Measurements from ENCODE around the gene LTB4R2.

LTB4R2 gene, protein sequence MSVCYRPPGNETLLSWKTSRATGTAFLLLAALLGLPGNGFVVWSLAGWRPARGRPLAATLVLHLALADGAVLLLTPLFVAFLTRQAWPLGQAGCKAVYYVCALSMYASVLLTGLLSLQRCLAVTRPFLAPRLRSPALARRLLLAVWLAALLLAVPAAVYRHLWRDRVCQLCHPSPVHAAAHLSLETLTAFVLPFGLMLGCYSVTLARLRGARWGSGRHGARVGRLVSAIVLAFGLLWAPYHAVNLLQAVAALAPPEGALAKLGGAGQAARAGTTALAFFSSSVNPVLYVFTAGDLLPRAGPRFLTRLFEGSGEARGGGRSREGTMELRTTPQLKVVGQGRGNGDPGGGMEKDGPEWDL

DNA sequence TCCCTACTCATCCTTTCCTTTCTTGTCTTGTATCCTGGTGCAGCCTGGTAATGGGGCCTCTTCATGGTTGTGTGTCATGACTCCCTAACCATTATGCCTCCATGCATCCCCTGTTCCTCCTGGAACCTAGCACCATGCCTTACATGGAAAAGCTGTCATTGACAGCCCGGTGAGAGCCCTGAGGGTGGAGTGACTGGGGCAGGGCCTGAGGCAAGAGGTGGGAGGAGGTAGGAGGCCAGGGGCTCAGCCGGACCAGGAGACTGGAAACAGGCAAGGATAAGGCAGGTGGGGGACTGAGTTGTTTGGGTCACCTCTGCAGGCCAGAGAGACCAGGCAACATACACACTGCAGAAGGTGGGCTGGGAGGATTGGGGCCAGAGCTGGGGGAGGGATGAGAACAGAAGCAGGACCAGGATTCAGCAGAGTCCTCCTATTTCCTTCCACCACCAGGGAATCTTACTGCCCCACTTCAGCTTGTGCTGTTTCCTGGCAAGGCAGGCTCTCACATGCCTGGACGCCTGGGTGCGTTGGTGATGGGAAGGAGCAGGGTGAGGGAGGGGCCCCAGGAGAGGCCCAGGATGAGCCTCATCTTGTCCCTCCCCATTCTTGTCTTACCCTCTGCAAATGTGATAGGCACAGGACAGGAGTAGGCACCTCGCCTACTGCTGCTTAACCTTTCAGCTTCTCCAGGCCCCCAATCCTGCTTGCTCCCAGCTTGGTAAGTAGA, at the start of gene LTB4R2:
Gene LTB4R2 (plus strand): TSS at position 603 of the 727 bp plus-strand sequence. CDS start 525 bp downstream, outside the sequence.
- DNase-seq (ENCODE audit: low read depth in 2 of 2) = no peak

DNA sequence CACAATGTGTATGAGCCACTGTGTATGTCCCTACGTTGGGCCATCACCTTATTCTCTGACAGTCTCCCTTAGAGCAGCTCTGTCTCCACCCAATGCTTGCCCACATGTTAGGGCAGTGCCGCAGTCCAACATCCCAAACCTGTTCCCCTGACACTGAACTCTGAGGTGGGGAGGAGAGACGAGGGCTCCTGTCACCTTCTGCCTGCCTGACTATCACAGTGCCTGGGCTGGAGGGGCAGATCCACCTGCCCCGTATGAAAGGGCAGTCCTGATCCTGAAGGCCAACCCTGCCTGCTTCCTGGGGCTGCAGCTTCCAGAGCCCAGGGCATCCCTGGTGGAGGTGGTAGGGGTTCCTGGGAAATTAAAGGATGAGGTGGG, 49.2 kb upstream of the LTB4R2 start:
- DNase-seq (ENCODE audit: low read depth in 2 of 2) = no peak

DNA sequence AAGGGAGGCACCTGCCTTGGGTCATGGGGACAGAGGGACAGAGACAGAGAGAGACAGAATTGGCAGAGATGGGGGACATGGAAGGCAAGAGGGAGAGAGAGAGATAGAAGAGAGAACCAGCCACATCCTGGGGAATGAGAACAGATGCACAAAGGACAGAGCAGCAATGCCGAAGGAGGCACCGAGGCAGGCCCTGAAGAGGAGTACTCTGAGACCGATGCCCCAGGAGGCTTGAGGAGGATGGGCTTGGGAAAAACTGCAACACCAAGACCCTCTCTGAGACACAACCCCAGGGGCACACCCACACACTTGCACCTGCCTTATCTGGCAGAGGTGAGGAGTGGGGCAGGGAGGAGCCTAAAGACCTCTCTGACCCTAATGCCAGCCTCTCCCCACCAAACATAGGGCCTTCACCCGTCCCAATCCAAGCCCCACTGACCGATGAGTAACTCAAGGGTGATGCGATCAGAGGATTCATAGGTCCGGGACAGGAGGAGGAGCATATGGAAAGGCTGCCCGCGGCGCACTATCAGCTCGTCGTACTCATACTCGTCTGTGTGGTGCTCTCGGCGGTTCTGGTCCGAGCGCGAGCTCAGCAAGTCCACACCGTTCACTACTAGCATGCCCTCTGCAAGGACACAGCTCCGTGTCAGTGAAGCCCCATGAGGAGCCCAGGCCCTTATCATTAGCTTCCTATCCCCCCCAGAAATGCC, 48.5 kb upstream of the LTB4R2 start:
- no peak for DNase-seq (ENCODE audit: low read depth in 2 of 2)

DNA sequence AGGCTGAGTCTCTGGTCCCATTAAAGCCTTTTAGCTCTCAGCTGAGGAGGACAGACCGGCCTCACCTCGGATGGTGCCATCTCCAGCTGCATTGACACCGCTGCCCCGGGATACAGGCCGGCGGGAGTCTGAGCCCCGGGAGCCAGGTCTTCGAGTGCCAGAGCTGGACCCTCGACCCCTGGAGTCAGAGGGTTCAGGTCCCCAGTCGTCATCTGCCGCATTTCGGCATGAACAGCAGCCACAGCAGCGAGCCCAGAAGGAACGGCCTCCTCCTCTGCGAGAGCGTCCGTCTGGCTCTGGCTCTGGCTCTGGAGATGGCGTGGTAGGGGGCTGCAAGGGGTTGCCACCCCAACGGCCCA, 48.0 kb upstream of the LTB4R2 start:
- DNase-seq (ENCODE audit: low read depth in 2 of 2) = no peak

DNA sequence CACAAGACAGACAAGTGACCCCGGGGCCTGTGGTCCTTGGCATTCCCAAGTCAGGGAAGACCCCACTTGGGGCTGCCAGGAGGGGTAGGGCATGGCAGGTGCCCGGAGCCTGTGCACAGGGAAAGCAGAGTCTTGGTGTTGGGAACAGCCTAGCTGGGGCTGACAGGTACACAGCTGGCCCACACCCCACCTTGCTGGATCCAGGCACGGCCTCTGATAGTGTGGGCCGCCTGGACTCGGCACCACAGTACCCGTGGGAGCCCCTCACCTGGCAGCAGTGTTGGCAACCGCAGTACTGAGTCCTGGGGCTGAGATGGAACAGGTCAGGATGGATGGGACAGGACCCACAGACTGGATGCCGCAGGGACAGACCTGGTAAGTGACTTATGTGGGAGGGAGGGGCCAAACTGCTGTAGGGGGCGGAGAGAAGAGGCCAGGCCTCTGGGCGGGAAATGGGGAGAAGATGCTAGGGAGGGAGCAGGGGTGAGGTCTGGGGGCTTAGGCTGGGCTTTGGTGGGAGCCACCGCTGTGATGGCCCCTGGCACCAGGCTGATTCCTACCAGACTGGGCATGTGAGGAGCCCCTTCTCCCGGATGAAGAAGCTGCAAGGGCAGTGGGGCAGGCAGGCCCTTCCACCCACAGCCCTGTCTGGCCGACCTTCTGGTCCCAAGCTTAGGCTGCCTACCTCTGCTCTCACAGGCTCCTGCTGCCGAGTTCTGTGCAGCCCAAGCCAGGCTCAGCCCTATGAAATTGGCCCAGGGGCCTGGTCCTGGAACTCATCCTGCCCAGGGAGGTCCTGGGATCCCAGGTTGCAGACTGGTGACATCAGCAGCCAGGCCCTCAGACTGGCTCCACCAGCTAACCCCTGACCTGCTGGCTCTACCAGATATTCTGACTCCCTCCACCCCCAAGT, 46.9 kb upstream of the LTB4R2 start, which contains the start of gene TGM1:
Gene TGM1 (minus strand): TSS at position 357 of the 913 bp plus-strand sequence. CDS start 825 bp downstream, outside the sequence.
- no peak for DNase-seq (ENCODE audit: low read depth in 2 of 2)

DNA sequence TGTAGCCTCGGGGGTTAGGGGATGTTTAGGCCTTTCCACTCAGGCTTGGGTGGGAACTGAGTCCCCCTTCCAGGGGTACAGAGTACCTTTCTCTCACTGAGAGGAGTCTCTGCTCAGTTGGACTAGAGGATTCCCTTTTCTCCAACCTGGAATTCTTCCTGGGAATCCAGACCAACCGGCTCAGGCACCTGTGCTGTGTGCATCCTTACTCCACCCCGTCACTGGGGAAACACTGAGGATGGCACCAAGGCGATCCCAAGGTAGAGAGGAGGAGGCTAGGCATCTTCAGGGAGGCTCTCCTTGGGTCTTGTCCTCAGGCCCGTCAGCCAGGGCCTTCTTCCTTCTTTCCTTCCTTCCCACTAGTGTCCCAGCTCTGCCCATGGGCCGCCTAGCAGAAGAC, 46.1 kb upstream of the LTB4R2 start:
- no peak for DNase-seq (ENCODE audit: low read depth in 2 of 2)

DNA sequence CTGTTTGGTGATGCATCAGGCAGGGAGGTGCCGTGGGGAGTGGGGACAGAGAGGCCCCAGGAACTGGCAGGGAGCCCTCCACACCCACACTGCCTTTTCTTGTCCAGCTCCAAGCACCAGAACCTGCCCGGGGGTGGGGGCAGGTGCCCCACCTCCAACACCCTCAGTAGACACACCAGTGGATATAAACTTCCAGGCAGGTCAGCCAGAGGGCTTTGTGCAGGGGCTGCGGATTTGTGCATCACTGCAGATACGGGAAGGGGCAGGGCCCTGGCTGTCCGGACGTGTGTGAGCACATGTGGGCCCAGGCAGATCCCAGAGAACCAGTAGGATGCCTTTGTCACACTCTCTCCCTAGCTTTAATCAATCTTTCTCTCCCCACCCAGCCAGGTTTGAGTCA, 45.6 kb upstream of the LTB4R2 start:
- DNase-seq (ENCODE audit: low read depth in 2 of 2) = no peak

DNA sequence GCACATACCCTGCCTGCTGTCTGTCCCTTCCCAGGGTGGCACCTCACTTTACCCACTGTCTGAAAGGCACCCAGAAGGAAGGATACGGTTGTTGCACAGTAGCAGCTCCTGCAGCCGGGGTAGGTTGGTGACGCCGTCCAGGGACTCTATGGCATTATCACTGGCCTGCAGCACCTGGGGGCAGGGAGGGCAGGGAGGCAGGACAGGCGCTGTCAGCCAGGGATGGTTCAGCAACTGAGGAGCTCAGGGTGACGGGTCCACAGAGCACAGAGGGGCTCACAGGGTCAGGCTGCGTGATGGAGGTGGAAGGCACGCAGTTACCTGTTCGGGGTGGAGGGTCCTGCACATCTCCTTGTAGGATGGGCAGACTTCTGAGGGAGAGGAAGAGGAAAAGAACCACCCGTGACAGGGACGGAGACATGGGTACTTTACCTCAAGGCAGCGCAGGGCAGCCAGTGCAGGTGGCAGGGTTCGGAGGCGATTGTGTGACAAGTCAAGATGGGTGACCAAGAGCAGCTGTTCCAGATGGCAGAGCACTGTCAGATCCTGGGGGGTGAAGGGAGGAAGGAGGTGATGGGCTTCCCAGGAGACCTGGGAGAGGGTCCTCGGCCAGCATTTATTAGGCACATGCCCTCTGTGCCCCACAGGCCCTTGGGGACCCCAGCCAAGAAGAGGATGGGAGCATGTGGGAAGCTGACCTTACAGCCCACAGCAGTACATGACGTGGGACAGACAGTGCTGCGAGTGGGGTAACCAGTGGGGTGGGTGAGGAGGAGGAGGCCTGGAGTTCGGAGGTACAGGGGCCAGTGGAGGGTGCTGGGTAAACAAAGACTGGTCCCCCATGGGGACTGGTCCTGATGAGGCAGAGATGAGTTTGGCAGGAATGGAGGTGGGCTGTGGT, 43.3 kb upstream of the LTB4R2 start:
- no peak for DNase-seq (ENCODE audit: low read depth in 2 of 2)

DNA sequence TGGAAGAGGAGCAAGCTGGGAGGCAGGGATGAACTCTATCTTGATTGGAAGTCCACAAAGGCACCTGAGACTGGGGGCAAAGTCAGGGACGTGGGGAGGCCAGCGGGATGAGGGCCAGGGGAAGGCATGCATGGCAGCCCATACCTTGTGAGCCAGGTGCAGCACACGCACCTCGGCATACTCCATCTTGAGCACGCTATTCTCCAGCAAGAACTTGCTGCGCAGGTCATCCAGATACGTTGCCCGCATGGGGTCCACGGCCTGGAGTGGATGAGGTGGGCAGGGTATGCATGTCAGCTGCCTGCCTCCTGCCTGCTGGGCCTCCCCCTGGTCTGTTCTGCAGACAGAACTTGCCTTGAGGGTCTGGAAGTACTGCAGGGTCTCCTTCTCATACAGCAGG, 42.4 kb upstream of the LTB4R2 start:
- DNase-seq (ENCODE audit: low read depth in 2 of 2) = no peak

DNA sequence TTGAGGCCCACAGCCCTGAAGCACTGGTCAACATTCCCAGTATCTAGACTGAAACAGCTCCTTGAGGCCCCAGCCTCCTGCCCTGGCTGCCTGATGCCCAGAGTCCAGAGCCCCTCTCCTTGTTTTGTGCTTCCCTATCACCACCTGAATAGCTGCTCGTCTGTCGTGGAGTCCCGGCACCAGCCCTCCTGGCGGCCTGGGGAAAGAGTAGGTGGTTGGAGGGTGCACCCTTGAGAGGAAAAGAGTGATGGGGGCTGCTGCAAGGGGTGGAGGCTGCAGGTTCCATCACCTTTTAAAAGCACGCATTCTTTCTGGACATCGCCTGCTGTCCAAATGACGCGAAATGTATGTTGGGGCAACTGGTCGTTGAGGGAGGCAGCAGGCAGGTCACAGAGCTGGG, 41.7 kb upstream of the LTB4R2 start:
- DNase-seq (ENCODE audit: low read depth in 2 of 2) = no peak

DNA sequence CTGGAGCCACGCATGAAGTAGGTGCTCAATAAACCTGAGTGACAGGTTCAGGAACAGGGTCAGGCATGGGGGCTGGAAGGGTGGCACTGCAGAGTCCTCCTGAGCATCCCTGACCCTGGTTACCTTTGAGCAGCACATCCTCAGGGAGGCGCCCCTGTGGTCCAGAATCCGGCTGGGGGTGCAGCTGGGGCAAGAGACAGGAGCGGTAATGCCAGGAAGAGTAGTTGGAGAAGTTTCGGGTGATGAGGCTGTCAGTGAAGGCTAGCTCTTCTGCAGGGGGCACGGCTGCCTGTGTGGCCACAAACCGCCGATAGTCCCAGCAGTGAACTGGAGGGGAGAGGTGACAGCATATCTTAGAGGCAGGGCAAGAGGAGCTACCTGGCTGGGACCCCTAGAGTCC, 40.6 kb upstream of the LTB4R2 start:
- DNase-seq (ENCODE audit: low read depth in 2 of 2) = no peak

DNA sequence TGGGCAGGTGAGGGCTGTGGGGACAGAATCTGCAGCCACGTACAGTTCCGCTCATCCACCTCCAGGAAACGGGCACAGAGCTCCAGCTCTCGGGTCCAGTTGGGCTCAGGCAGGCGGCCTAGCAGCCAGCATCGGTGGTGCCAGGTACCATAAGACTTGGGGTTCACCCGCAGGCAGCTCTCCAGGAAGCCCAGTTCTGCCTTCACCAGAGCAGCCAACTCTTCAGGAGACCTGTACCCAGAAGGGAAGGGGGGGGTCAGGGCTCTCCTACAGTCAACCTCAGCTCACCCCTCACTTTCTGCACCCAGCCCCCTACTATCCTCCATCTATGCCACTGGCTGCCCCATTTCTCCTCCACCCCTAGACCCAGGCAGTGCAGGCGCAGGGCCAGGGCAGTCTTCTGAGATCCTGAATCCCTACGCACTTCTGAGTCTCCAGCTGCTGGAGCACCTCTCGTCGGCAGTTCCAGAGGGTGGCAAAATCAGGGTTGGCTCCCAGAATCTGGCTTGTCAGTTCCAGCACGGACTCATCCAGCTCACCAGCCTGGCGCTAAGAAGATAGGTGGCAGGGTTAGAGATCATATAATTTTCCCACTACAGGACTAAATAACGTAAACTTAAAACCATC, 39.9 kb upstream of the LTB4R2 start:
- no peak for DNase-seq (ENCODE audit: low read depth in 2 of 2)

DNA sequence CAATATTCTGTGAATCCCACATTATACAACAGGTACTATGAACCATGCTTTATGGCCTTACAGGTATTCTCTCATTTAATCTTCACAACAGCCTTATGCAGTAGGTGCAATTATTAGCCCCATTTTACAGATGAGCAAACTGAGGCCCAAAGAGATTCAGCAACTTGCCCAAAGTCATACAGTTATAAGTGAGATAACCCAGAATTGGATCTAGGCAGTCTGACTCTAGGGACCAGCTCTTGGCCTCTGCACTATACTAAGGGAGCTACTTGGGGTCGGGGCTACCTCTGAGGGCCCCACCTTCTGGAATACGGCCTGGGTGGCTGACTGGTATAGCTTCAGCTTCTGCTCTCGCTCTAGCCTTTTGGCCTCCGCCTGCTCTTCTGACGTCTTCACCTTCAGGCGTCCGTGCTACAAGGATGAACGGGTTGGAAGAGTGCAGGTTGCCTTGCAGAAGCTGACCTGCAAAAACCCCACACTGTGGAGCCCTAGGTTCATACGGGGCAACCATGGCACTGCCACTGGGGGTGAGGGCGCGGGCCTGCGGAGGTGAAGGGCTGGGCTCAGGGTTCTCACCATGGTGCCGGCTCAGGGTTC, 39.3 kb upstream of the LTB4R2 start:
- DNase-seq (ENCODE audit: low read depth in 2 of 2) = no peak

DNA sequence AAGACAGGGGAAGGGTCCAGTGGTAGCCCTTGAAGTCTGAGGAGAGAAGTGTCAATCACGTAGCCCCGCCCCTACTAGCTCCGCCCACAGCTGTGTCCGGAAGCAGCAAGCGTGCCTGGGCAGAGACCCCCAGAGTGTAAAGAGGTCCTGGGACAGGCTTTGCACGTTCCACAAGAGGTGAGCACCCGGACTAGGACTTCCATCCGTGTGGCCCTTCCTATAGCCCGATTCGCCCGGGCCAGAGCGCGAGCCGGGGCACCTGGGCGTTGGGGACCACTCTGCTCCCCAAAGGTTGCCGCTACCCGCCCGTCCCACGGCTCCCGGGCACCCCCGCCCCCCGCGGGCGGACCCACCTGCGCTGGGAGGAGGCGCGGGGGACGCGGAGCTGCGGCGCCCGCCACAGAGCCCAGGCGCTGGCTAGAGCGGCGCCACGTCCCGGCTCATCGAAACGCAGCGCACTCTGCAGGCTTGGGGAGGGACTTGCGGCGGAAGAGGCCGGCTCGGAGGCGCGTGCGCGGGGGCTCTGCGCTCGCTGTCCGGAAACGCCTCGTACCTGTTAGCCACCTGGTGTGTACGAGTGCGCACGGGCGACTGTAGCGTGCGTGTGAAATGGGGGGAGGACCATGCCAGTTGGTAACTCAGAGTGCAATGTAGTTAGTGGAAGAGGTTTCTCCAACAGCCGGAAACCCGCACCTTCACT, 38.7 kb upstream of the LTB4R2 start, which contains the start of gene RABGGTA:
Gene RABGGTA (minus strand): TSS at position 464 of the 700 bp plus-strand sequence. CDS start 482 bp downstream, outside the sequence.
- DNase-seq (ENCODE audit: low read depth in 2 of 2) = peak; percentile 79 to 81

DNA sequence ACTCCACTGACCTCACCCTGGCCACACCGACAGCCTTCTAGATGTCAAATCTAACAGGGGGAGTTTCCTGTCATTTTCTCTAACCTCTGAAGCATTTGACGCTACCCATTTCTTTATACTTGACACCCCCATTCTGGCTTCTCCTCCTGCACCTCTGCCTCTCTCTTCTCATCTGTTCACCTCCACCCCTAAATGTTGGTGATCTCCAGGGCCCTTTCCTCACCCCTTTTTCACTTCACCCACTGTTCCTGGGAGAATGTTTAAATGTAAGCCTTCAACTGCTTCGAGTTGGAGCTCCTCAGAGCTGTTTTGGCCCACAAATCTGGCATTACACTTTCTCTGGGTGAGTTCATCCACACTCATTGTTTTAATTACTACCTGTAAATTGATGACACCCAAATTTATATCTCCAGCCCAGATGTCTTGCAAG, 38.1 kb upstream of the LTB4R2 start:
- DNase-seq (ENCODE audit: low read depth in 2 of 2) = no peak

DNA sequence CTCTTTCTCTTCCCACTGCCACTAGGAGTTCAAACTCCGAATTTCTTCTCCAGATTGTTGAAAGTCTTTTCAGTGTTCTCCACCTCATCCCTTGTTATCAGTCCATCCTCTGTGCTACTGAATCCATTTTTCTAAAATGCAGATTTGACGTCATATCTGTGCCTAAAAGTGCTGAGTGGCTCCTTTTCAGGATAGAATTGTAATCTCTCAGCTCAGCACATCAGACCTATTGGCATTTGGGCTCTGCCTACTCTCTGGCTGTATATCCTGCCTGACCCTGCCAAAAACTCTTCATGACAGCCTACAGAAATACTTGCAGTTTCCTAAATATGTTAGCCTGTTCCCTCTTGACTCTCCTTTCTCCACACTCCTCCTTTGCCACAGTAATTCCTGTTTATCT, 37.5 kb upstream of the LTB4R2 start:
- no peak for DNase-seq (ENCODE audit: low read depth in 2 of 2)

DNA sequence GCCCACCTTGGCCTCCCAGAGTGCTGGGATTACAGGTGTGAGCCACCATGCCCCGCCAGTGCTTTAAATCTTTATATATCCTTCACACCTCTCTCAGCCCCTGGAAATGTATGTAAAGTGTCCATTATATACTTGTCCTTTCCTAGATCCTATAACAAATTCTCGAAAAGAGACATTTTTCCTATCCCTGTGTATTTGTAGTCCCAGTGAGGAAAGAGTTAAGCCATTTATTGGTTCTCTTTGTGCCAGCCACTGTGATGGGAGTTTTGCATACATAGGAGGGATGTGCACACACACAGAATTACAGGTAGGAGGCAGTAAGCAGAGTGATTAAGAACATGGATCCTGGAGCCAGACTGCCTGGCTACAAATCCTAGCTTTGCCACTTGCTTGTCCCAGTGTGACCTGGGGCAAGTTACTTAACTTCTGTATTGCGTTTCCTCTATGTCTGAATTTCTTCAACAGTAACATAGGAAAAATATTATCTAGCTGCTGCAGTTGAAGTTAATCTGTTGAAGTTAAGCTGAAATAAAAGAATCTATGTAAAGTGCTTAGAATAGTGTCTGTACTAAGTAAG, 36.4 kb upstream of the LTB4R2 start:
- DNase-seq (ENCODE audit: low read depth in 2 of 2) = no peak

DNA sequence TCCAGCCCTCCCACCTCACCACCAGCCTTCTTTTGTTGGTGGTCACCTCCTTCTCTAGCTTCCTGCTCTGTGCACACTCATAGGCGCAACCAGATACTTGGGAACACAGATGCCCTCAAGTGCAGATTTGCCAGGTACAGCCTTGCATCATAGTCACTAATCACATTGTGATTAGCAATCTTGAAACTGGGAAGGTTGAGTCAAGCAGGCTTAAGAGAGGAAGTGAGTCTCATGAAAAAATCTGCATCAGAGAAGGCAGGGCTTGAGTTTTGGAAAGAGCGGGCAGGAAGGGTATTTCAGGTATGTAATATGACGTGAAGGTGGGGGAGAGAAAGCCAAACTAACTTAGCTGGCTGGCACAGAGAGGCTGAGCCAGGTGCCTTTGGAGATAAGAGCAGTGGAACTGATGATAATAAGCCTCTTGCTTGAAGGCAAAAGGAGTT, 35.8 kb upstream of the LTB4R2 start:
- no peak for DNase-seq (ENCODE audit: low read depth in 2 of 2)
